GM18909 (cell line): ENCODE results near the gene C12orf42.
"Not testable (repeated sequence)": the region's sequence is repeated elsewhere in the genome, so short reads cannot be mapped to it uniquely, and the experiment has no call there.

ENCODE experiments used
- ATAC-seq: cut with Tn5 transposase; IDR thresholded peaks from one replicate; pipeline ENCODE4 v1.9.1; 2021; ENCODE audit warnings: mild to moderate bottlenecking; ENCODE audit not compliant: unreplicated experiment, poor library complexity

Gene C12orf42

DNA sequence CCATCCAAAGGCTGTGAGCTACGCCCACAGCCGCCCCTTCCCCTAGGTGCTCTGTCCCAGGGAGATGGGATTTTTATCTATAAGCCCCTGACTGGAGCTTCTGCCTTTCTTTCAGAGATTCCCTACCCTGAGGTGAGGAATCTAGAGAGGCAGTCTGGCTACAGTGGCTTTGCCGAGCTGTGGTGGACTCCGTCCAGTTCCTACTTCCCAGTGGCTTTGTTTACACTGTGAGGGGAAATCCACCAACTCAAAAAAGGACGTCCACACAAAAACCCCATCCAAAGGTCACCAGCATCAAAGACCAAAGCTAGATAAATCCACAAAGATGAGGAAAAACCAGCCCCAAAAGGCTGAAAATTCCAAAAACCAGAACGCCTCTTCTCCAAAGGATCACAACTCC lies 70.1 kb downstream of the C12orf42 start:
- not testable (repeated sequence) for ATAC-seq

DNA sequence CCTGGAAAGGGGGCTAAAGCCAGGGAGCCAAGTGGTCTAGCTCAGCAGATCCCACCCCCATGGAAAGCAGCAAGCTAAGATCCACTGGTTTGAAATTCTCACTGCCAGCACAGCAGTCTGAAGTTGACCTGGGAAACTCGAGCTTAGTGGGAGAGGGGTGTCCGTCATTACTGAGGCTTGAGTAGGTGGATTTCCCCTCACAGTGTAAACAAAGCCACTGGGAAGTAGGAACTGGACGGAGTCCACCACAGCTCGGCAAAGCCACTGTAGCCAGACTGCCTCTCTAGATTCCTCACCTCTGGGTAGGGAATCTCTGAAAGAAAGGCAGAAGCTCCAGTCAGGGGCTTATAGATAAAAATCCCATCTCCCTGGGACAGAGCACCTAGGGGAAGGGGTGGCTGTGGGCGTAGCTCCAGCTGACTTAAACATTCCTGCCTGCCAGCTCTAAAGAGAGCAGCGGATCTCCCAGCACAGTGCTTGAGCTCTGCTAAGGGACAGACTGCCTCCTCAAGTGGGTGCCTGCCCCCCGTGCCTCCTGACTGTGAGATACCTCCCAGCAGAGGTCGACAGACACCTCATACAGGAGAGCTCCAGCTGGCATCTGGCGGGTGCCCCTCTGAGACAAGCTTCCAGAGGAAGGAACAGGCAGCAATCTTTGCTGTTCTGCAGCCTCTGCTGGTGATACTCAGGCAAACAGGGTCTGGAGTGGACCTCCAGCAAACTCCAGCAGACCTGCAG lies 70.8 kb downstream of the C12orf42 start:
- ATAC-seq: not testable (repeated sequence)

DNA sequence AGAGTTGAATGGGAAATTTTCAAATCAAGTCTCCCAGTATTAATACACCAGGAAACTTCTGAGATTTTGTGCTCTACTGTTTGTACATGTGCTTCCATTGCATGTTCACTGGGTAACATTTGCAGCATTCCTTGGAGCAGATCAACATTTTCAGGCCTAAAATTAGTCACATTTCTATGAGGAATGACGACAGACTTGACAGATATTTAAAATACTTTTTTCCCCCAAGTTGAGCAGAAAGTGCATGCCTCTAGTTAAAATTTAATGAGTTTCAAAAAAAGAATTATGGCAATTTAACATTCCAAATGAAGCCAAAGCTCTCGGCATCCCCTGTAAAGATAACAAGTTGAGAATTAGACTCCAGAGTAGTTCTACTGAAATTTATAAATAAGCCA lies 72.3 kb downstream of the C12orf42 start:
- ATAC-seq: no peak

DNA sequence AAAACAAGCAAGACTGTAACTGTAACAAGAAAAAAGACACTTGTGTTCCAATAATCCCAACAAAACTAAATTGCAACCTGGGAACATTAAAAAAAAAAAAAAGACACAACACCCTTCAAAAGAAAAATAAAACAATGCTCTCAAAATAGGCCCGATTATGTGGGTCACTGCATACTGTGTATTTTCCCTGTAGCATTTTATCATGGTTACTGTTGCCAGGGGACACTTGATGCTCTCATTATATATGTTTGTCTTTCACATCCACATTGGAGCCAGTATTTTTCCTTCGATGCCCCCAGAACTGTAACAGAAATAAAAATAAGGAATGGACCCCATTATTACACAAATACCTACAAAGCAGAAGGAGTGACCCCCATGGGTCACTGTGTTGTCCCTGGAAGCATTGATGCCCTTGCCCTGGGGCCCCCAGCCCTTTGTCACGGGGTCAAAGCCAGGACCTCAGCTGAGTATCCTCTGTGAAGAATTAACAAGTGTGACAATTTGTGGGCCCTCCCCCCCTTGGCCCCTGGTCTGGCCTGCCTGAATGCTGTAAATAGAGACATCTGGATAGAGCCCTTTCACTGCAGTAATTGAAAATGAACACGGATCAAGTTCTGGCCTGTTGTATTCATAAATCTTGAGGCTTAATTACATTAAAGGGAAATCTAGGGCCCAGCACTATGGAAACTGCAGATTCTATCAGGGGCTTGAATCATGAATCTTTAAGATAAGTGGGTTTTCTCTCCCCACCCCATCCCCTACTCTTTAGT lies 72.8 kb downstream of the C12orf42 start:
- ATAC-seq: no peak

DNA sequence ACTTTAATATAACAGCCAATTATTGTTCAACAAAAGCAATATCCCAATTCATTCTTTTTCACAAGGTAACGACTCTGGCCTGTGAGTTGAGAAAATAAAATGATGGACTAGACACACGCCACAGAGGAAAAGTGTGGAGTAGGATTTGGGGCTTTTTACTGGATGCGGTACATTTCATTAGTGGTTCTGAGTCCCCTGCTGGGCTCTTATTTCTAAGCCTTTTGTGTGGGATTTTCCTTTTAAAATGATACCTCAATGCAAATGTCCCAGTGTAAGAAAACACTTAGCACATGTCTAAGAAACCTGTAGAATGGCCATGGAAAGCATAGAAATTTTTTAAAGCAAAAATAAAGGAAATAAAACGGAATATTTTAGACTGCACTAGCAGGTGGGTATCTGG lies 73.4 kb downstream of the C12orf42 start:
- ATAC-seq: no peak

DNA sequence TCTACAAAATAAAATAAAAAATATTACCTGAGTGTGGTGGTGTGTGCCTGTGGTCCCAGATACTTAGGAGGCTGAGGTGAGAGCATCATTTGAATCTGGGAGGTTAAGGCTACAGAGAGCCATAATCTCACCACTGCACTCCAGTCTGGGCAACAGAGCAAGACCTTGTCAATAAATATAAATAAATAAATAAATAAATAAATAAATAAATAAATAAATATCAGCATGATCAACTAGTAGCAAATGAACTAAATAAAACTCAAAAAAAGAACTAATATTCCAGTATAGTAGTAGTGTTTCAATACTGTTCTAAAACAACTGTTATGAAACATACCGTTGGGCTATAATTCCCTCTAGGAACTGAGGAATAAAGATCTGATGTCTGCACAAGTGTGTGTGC lies 74.4 kb downstream of the C12orf42 start:
- ATAC-seq: no peak

DNA sequence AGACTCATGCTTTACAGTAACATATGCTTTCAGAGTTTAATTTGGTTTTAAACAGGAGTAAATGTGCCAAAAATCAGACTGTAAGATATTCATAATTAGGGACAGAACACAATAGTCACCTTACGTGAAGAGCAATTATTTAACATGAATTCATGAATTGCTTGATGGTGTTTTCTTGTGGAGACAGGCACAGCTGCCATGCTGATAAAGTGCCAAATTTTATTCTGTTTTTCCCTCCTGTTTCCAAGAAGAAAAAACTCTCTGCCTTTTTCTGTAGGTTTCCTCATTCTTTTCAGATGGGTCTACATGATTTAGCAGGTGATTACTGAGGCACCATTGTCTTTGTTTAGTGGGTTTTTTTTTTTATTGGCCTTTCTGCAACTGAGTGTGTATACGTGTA lies 80.1 kb downstream of the C12orf42 start:
- no peak for ATAC-seq

DNA sequence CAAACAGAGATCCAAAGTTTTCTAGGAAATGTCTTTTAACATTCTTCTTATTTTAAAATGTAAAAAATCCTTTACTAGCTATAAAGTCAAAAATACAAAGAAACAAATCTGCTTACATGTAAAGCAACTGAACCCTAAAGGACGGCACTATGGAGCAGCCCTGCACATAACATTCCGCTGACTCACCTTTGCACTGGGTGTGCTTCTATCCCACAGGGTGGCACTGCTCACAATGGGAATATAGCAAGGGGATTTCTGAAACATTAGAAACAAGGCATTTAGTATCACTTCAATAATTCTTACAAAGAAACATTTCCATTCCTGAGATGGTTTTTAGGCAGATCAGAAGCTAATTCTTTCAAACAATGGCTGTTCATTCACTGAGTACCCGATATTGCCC lies 94.3 kb downstream of the C12orf42 start:
- ATAC-seq: no peak

DNA sequence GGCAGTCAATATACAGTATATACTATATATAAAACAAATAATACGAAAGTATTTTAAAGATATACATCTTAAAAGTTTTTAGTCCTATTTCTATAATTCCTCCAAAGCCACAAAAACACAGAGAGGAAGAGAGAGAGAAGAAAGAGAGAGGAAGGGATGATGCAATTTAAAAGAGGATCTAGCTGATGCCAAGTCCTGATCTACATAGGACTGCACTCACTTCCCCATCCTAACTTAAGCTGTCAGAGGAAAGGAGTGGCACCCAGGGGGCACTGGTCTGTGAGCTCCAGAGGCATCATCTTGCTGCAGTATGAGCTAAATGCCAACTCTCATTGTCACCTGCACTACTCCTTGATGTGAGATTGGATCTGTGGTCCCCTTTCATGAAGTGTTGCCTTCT lies 95.8 kb downstream of the C12orf42 start:
- ATAC-seq: no peak

DNA sequence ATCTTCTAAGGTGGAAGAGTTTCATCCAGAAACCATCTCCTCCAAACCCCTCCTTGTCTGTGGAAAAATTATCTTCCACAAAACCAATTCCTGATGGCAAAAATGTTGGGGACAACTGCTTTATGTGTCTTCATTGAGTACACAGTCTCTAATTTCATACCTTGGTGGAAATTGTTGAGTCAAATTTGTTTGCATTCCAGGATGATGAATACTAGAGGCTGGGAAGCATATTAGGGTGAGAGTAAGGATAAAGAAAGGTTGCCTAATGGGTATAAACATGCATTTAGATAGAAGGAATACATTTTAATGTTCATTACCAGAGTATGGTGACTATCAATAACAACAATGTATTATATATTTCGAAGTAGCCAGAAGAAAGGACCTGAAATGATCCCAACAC lies 98.2 kb downstream of the C12orf42 start:
- ATAC-seq: no peak

DNA sequence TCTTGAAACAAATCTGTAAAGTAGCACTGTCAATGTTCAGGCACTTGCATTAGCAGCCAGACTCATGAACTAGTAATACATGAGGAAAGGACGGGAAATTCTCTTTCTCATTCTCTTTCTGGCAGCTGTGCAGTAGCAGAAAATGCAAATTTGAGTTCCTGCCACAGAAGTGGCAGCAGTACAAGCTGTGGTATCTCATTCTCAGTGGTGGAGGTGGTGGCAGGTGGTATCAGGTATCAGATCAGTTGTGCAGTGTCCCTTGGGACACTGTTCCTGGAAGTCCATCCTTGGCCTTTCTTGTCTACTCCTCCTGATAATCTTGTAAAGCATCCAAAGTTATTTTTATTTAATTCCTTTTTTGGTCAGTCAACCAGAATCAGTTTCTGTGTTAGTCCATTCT lies 103.0 kb downstream of the C12orf42 start:
- ATAC-seq: peak; percentile 91

DNA sequence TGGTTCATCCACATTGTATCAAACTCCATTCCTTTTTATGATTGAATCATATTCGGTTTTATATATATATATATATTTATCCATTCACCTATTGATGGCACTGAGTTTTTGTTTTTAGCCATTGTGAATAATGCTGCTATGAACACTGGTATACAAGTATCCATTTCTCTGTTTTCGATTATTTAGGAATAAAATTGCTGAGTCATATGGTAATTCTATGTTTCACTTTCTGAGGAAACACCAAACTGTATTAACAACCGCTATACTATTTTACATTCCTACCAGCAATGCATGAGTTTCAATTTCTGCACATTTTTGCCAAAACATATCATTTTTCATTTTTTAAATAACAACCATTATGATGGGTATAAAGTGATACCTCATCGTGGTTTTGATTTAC lies 104.7 kb downstream of the C12orf42 start:
- no peak for ATAC-seq

DNA sequence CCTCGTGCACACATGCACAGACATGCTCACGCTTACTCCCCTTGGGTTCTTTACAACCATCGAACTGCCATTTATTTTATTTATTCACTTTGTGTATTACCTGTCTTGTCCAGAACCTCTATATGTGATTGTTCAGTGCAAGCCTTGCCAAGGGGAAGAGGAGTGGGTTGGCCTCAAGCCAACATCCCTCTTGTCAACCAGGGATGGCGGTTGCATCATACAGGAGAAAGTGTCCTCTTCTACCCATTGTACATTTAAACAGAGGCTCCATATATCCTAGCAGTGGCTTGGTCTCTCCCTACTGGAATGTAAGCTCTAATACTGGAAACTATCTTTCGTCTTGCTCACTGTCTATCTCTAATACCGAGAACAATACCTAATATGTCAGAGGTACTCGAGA lies 108.4 kb downstream of the C12orf42 start:
- ATAC-seq: no peak

DNA sequence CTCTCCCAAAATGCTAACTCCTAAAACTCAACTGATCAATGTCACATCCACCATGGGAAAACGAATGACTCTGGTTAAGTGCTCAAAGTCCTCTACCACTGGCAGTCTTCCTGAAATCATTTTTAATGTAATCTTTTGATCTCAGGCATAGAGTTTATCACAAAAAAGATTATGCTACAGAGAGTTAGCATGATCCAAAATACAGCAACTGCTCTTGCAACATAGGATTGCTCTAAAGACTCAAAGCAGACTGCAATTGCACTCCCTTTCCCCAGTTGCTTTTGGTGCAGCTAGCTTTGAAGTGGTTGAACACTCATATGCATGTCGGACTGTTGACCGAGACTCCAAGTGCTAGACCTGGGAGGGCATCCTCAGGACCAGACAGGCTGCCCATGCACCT lies 109.3 kb downstream of the C12orf42 start:
- ATAC-seq: no peak

DNA sequence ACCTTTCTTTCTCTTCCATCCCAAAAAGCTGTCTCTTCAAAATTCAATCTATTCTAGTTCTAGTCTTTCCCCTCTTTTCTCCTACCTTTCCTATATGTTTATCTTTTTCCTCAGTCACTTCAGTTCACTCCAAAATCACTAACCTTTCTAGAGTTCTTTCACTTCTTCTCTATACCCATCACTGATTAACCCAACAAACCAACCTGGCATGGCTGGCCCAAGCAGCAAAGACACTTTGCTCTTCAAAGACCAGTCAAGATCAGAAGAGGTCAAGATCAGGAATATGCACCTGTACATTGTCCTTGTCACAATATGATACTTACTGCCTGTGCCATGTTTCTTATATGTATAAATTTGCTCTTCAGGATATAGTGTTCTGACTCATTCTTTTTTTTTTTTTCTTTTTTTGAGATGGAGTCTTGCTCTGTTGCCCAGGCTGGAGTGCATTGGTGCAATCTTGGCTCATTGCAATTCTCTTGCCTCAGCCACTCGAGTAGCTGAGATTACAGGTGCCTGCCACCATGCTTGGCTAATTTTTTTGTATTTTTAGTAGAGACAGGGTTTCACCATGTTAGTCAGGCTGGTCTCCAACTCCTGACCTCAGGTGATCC lies 112.9 kb downstream of the C12orf42 start:
- peak; percentile 65 for ATAC-seq

DNA sequence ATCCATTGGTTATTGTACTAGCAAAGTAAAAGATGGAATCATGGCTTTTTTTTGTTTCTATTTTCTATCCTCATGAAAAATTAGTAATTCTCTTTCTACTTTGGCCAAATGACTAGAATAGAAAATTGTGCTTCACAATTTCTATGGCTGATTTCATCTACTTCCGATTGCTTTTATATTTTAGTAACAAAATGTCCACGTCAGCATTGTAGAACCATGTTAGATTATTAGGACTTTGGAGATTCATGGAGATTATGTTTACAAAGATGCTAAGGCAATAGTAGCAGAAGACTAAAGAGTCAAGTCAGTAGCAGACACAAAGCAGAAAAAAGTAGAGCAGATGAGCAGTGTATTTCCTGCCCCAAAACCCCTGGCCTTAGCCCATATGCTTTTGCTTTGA lies 113.6 kb downstream of the C12orf42 start:
- ATAC-seq: no peak

DNA sequence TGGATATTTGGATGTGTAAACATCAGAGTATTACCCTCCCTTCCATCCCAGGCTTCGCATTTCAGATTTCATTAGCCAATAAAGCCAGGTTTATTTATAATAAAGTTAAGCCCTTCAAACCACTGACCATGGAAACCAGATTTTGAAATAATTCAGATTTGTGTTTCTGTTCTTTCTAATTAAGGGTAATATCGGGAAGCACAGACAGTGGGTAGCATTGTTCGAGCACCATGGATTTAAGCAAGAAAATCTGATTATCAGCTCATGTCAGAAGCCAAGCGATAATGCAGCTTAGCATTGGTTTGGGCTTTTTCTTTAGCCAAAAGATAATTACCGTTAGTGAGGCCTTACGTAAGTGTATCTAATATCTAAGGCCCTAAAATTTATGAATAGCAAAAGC lies 116.1 kb downstream of the C12orf42 start:
- ATAC-seq: no peak

DNA sequence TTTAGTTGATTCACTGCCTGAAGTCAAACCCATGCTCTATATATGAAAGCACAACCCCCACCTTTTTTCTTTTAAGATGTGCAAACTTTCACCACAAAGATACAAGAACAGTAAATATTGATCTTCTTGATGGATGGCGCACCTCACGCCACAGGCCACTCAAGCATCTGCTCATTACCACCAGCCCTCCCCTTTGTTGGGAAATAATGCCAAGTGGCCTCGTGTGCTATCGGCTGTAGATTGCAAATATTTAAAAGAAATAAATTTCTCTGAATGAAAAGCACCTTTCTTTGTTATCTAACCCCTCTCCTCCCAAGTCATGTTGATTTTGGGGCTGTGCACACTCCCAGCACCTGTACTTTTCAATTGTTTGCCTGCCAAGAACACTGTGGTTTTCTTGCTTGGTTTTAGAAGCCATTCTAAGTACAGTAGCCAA lies 122.7 kb downstream of the C12orf42 start:
- no peak for ATAC-seq

DNA sequence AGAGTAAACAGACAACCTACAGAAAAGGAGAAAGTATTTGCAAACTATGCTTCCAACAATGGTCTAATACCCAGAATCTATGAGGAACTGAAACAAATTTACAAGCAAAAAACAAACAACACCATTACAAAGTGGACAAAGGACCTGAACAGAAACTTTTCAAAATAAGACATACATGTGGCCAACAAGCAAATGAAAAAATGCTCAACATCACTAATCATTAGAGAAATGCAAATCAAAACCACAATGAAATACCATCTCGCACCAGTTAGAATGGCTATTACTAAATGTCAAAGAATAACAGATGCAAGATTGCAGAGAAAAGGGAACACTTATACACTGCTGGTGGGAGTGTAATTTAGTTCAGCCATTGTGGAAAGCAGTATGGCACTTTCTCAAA lies 125.8 kb downstream of the C12orf42 start:
- ATAC-seq: peak; percentile 86

DNA sequence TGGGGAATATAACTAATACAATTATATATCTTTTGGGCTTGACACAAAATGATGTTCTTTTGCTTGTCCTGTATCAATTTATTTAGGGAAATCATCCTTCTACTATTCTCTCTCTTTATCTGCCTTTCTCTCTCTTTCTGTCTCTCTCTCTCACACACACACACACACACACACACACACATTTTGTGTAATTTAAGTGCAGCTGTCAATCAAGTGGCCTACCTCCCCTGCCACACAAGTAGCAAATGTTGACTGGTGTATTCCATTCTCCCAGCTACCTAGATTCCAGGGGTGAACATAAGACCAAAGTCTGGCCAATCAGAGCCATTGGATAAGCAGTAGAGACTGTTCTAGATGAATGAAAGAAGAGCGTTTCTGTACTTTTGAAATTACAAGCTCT lies 127.6 kb downstream of the C12orf42 start:
- ATAC-seq: no peak

DNA sequence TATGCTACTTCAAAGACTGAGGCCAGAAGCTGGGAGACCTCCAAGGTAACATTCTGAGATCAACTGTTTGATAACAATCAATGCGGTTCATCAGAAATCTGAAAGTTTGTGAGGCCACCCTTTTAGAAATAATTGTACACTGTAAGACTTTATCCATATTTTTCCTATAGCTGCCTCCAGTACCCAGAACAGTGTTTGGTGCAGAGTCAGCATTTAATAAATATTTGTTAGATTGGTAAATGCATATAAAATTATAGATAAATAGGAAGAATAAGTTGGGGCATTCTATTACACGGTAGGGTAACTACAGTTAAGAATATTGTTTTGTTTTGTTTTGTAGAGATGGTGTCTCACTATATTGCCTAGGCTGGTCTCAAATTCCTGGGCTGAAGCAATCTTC lies 141.4 kb downstream of the C12orf42 start:
- ATAC-seq: no peak
